HCT116 (cell line): ENCODE results near the gene KLRF2. TPM values are rescaled to one million over a fixed set of nuclear protein-coding genes. Genes with fewer than 3 reads are reported as not detected.

Experiments
- ATAC-seq: fragments of 200-7000 bp; cut with Tn5 transposase; 2 replicates; pipeline ENCODE4 v1.9.1; 2020; ENCODE audit warnings: mild to moderate bottlenecking, moderate library complexity
- Bru-seq: library from RNA; stranded (reverse); fragments of 400-500 nt; gene quantifications from one replicate; lab custom pipeline; 2021; lab: Mats Ljungman, UMichigan
- BruChase-seq, 2 experiments: library from RNA; stranded (reverse); fragments of 400-500 nt; gene quantifications; one replicate each; lab custom pipeline; 2021; lab: Mats Ljungman, UMichigan
- BruUV-seq: library from RNA; stranded (reverse); fragments of 400-500 nt; replicated peaks from 2 replicates; lab custom pipeline; 2021; lab: Mats Ljungman, UMichigan
- CTCF ChIA-PET: fragments of 300-600 bp; sonication (Branson Sonifier 250); formaldehyde crosslinking; loops from one replicate; lab custom pipeline; 2021; ENCODE audit warnings: antibody characterized with exemption; lab: Charles Lee
- POLR2A ChIA-PET: fragments of 300-600, 350-600 bp; sonication (Branson Sonifier 250); formaldehyde crosslinking; loops from one replicate; lab custom pipeline; 2021; ENCODE audit warnings: antibody characterized with exemption; lab: Charles Lee
- RAD21 ChIA-PET, 2 experiments: fragments of 300-600 bp; sonication (Branson Sonifier 250); formaldehyde crosslinking; loops; one replicate each; lab custom pipeline; 2023; ENCODE audit warnings: low total read pairs in 2 of 2; ENCODE audit not compliant: uncharacterized antibody in 2 of 2, unreplicated experiment in 2 of 2, low non-redundant PET in 1 of 2; lab: Charles Lee
- DNase-seq: peaks from one replicate; pipeline ENCODE4 v3.0.0-alpha.2; 2010; ENCODE audit warnings: low read depth, low spot score
- H2AFZ ChIP-seq: fragments of 200-600 bp; shearing (Covaris generic), sonication (generic); 2 replicates; pipeline ENCODE4 v1.6.1; 2017; ENCODE audit warnings: low read depth, mixed run types, mixed read lengths, antibody characterized with exemption, low read length; ENCODE audit not compliant: poor library complexity, severe bottlenecking
- H3K27ac ChIP-seq: 2 replicates; pipeline ENCODE4 v1.5.1; 2012; ENCODE audit warnings: low read depth, low read length
- H3K27me3 ChIP-seq: fragments of 200-600 bp; sonication (generic); 2 replicates; pipeline ENCODE4 v1.6.1; 2016; ENCODE audit warnings: mixed run types, low read length, mixed read lengths; ENCODE audit not compliant: insufficient read depth
- H3K36me3 ChIP-seq, 2 experiments: fragments of 200-500 bp in 1 of 2; fragments of 200-600 bp in 1 of 2; sonication (Bioruptor generic) in 1 of 2; sonication (generic) in 1 of 2; 2 replicates each; pipeline versions ENCODE4 v1.5.1 to v1.6.1; 2014 to 2016; ENCODE audit warnings: low read length in 2 of 2, inconsistent platforms in 1 of 2, mixed read lengths in 1 of 2, mixed run types in 1 of 2; ENCODE audit not compliant: insufficient read depth in 2 of 2, control insufficient read depth in 1 of 2
- H3K4me1 ChIP-seq, 2 experiments: fragments of 200-600 bp in 1 of 2; sonication (generic) in 1 of 2; 2 replicates each; pipeline versions ENCODE4 v1.5.1 to v1.6.1; 2012 to 2017; ENCODE audit warnings: low read length in 2 of 2, inconsistent platforms in 1 of 2, mild to moderate bottlenecking in 1 of 2, mixed read lengths in 1 of 2, mixed run types in 1 of 2, moderate library complexity in 1 of 2; ENCODE audit not compliant: insufficient read depth in 2 of 2, control insufficient read depth in 1 of 2
- H3K4me2 ChIP-seq: fragments of 200-600 bp; sonication (generic); 2 replicates; pipeline ENCODE4 v1.6.1; 2017; ENCODE audit warnings: mixed run types, low read length, mixed read lengths
- H3K4me3 ChIP-seq, 2 experiments: fragments of 200-600 bp in 1 of 2; sonication (generic) in 1 of 2; replicated peaks in 1 of 2; 2 replicates each; pipeline ENCODE4 v1.5.1; 2011 to 2016; ENCODE audit warnings: low read length in 2 of 2, control low read depth in 1 of 2, low read depth in 1 of 2, mild to moderate bottlenecking in 1 of 2, mixed read lengths in 1 of 2, mixed run types in 1 of 2
- H3K79me2 ChIP-seq: fragments of 200-600 bp; sonication (generic); 2 replicates; pipeline ENCODE4 v1.6.1; 2017; ENCODE audit warnings: mild to moderate bottlenecking, mixed run types, low read length, moderate library complexity, mixed read lengths; ENCODE audit not compliant: insufficient read depth
- H3K9ac ChIP-seq: fragments of 200-600 bp; sonication (generic); 2 replicates; pipeline ENCODE4 v1.6.1; 2016; ENCODE audit warnings: low read length, mixed read lengths
- H3K9me2 ChIP-seq: fragments of 200-600 bp; sonication (generic), shearing (Covaris generic); 2 replicates; pipeline ENCODE4 v1.6.1; 2017; ENCODE audit warnings: mixed run types, mild to moderate bottlenecking, moderate library complexity; ENCODE audit not compliant: insufficient read depth
- H3K9me3 ChIP-seq, 2 experiments: fragments of 200-500 bp in 1 of 2; fragments of 200-600 bp in 1 of 2; sonication (Bioruptor generic) in 1 of 2; sonication (generic) in 1 of 2; 2 replicates each; pipeline ENCODE4 v1.6.1; 2014 to 2017; ENCODE audit warnings: low read length in 2 of 2, mixed read lengths in 2 of 2, inconsistent platforms in 1 of 2, low read depth in 1 of 2, mild to moderate bottlenecking in 1 of 2, mixed run types in 1 of 2, moderate library complexity in 1 of 2; ENCODE audit not compliant: control insufficient read depth in 1 of 2, insufficient read depth in 1 of 2
- H4K20me1 ChIP-seq: fragments of 200-600 bp; sonication (generic), shearing (Covaris generic); 2 replicates; pipeline ENCODE4 v1.6.1; 2017; ENCODE audit warnings: mixed run types, mild to moderate bottlenecking, moderate library complexity; ENCODE audit not compliant: insufficient read depth
- CBX3 ChIP-seq: IDR thresholded peaks from 2 replicates; pipeline ENCODE4 v1.6.1; 2012; ENCODE audit warnings: low read depth
- FOSL1 ChIP-seq: IDR thresholded peaks from 2 replicates; pipeline ENCODE4 v1.6.1; 2012; ENCODE audit warnings: low read depth
- JUND ChIP-seq: IDR thresholded peaks from 2 replicates; pipeline ENCODE4 v1.6.1; 2012
- POLR2A ChIP-seq: IDR thresholded peaks from 2 replicates; pipeline ENCODE4 v1.7.0; 2011; ENCODE audit warnings: borderline replicate concordance; ENCODE audit not compliant: insufficient read depth, insufficient read length; ENCODE audit errors: extremely low read depth
- POLR2AphosphoS5 ChIP-seq: IDR thresholded peaks from 2 replicates; pipeline ENCODE4 v1.6.1; 2011; ENCODE audit warnings: mild to moderate bottlenecking, low read depth, low read length, moderate library complexity
- RAD21 ChIP-seq: IDR thresholded peaks from 2 replicates; pipeline ENCODE4 v1.6.1; 2012; ENCODE audit warnings: low read depth, mild to moderate bottlenecking
- REST ChIP-seq: IDR thresholded peaks from 2 replicates; pipeline ENCODE4 v1.6.1; 2012; ENCODE audit warnings: low read depth
- SP1 ChIP-seq: IDR thresholded peaks from 2 replicates; pipeline ENCODE4 v1.6.1; 2012; ENCODE audit warnings: low read depth
- SRF ChIP-seq: IDR thresholded peaks from 2 replicates; pipeline ENCODE4 v1.6.1; 2012; ENCODE audit warnings: low read depth
- TCF7L2 ChIP-seq: IDR thresholded peaks from 2 replicates; pipeline ENCODE4 v1.7.0; 2011; ENCODE audit warnings: borderline replicate concordance, inconsistent platforms; ENCODE audit not compliant: insufficient read depth, insufficient read length; ENCODE audit errors: extremely low read depth
- intact Hi-C: fragments of 100-400 bp; cut with micrococcal nuclease; formaldehyde crosslinking; loops from 2 replicates; pipeline ENCODE4 v1.10.0; 2022
- long read RNA-seq: library from polyadenylated mRNA; unstranded; transcript quantifications from one replicate; pipeline ENCODE4 v2.0.0, GENCODE V29; 2021; ENCODE audit not compliant: unreplicated experiment
- polyA plus RNA-seq: library from polyadenylated mRNA; unstranded; fragments of >200 nt; gene quantifications from 2 replicates; pipeline ENCODE4 v1.2.1, GENCODE V29; 2012; ENCODE audit warnings: missing spikeins
- total RNA-seq: library from RNA; stranded (reverse); gene quantifications from one replicate; pipeline ENCODE4 v1.2.1, GENCODE V29; 2021; ENCODE audit not compliant: unreplicated experiment

The KLRF2 gene
- not detected for total RNA-seq
- not detected in 2 replicates for polyA plus RNA-seq
- Bru-seq, nascent RNA, result not detected
- BruChase-seq, experiment 1, labeled RNA remaining after a 6-hour chase, result not detected
- BruChase-seq, experiment 2, labeled RNA remaining after a 2-hour chase, result not detected
- long read RNA-seq, result 0 reads

- BruUV-seq, result no TSS peak
- Histone ChIP-seq H3K27ac (no peak within 1 kb of the TSS), H2AFZ (no peak within 1 kb of the TSS), H3K9me3 (no peaks in the 10 kb centered on the region), H3K4me3 (no peak within 1 kb of the TSS), H3K9ac (no peak within 1 kb of the TSS), H3K4me2 (no peak within 1 kb of the TSS), H3K79me2 (no peaks in the 10 kb centered on the region), H3K4me1 (no peaks in the 10 kb centered on the region), H3K9me2 (no peaks in the 10 kb centered on the region), H4K20me1 (no peaks in the 10 kb centered on the region; the same call in 1 of the 2 replicates), H3K36me3 (no peaks in the 10 kb centered on the region), H3K27me3 (peaks cover 34% of the 10 kb centered on the region)
- DNase-seq (no peak), ATAC-seq (no peak)
- ChIA-PET RAD21 (no interaction called here), POLR2A (no interaction called here), CTCF (no interaction called here)
- TF ChIP-seq CBX3 (no peak), SP1 (no peak), REST (no peak), FOSL1 (no peak), TCF7L2 (no peak), POLR2AphosphoS5 (no peak), SRF (no peak), JUND (no peak), POLR2A (no peak), RAD21 (no peak)
- intact Hi-C loops, result no loop called here
Observed at GRCh38 chr12:9881246-9881645, at the start of gene KLRF2. TSS of gene KLRF2 (plus strand) at chr12:9881489. CDS start at chr12:9881596, 107 bp downstream.
